ENCODE measurements around the gene RTP1. TPM values are rescaled to one million over a fixed set of nuclear protein-coding genes. Genes with fewer than 3 reads are reported as not detected.
A peak's percentile ranks its signal among the peaks of the same experiment; 100 is the strongest.

RTP1 gene
- total and polyA plus RNA-seq, 5 donors from 2014 or later: not detected

DNA sequence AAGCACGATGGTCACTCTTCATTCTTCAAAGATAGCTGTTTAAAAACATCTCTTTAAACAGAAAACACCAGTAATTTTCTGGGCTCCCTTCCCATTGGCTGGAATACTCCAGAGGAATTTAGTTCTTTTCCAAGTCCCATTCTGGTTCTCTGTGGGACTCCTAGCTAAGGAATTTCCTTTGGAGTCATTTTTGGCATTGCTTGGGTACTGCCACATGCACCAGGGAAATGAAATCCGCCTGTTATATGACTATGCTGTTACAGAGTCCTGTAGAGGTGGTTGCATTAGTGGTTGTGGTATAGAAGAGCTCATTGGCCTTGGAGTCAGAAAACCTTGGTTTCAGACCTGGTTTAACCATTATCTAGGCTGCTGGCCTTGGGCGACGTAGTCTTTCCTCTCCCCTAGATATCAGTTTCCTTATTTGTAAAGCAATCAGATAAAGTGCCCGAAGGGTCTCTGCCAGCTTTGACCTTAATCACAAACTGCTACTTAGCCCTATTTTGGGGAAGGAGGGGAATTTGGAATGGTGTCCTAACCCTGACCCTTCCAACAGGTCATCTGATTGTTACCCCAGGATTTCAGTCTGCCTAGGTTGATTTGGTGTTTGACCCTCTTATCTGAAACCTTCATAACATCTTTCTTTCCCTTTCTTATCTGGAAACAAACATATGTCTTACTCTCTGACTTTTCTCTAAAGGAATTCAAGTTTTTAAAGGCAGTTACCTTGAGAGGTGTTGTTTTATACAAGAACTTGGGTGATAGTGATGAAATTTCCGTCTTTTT lies 13.4 kb downstream of the RTP1 start:
- Histone ChIP-seq H3K36me3 (ENCODE audit: control insufficient read depth, insufficient read depth, low read length) (no peaks in the 10 kb centered on the region), H3K27ac (ENCODE audit: insufficient read depth, low read length, poor library complexity, severe bottlenecking) (no peak overlapping the region), H3K27me3 (ENCODE audit: control insufficient read depth, insufficient read depth, low read length) (peaks cover 8% of the 10 kb centered on the region), H3K9me3 (ENCODE audit: control insufficient read depth in 2 of 2, low read length in 2 of 2) (no peaks in the 10 kb centered on the region), H3K4me1 (ENCODE audit: control insufficient read depth, insufficient read depth, low read length, poor library complexity, severe bottlenecking) (no peaks in the 10 kb centered on the region), H3K4me3 (ENCODE audit: low read depth, low read length) (no peak overlapping the region)
- peaks cover 16% of the 10 kb centered on the region for H3K27me3 Mint-ChIP-seq
- H3K9me3 Mint-ChIP-seq: peaks cover 0 to 2% (median 0%) of the 10 kb centered on the region in 7 donors
- H3K4me3 Mint-ChIP-seq: no peak overlapping the region
- no peak overlapping the region for H3K27ac Mint-ChIP-seq
- no peaks in the 10 kb centered on the region for H3K36me3 Mint-ChIP-seq
- peaks cover 0 to 4% (median 0%) of the 10 kb centered on the region in 4 donors for H3K4me1 Mint-ChIP-seq
- ATAC-seq (ENCODE audit: low read depth in 2 of 2): no peak
- DNase-seq: no peak

DNA sequence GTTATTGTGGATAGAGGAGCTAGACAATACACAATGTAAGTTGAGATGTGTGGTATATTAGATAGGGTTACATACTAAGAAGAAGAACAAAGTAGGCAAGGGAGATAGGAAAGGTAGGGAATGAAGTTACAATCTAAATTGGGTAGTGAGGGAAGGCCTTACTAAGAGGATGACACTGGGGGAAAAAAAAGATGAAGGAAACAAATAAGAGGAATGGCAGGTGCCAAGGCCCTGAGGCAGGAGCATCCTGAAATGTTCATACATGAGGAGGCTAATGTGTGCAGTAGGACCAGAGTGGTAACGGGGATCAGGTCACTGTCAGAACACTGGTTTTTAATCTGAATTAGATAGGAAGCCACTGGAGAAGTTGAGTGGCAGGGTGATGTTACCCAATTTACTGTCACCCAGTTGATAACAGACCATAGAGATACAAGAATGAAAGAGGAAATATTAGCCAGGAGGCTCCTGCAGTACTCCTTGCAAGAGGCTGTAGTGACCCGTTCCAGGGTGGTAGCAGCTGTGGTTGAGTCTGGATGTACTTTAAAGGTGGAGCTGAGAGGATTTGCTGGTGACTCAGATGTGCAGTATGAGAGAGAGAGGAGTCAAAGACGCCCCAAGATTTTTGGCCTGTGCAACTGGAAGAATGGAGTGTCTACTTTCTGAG lies 14.4 kb downstream of the RTP1 start:
- Histone ChIP-seq H3K27me3 (ENCODE audit: control insufficient read depth, insufficient read depth, low read length) (peaks cover 8% of the 10 kb centered on the region), H3K4me3 (ENCODE audit: low read depth, low read length) (no peak overlapping the region), H3K36me3 (ENCODE audit: control insufficient read depth, insufficient read depth, low read length) (no peaks in the 10 kb centered on the region), H3K4me1 (ENCODE audit: control insufficient read depth, insufficient read depth, low read length, poor library complexity, severe bottlenecking) (no peaks in the 10 kb centered on the region), H3K9me3 (ENCODE audit: control insufficient read depth in 2 of 2, low read length in 2 of 2) (no peaks in the 10 kb centered on the region), H3K27ac (ENCODE audit: insufficient read depth, low read length, poor library complexity, severe bottlenecking) (no peak overlapping the region)
- Mint-ChIP-seq H3K27me3 (peaks cover 12% of the 10 kb centered on the region), H3K27ac (no peak overlapping the region), H3K4me1 (peaks cover 0 to 3% (median 0%) of the 10 kb centered on the region in 4 donors), H3K9me3 (peaks cover 0 to 2% (median 0%) of the 10 kb centered on the region in 7 donors), H3K4me3 (no peak overlapping the region), H3K36me3 (no peaks in the 10 kb centered on the region)
- no peak for DNase-seq
- no peak for ATAC-seq (ENCODE audit: low read depth in 2 of 2)

GRCh38 chr3:187212196-187212545 lies 14.9 kb downstream of the RTP1 start:
- ATAC-seq (ENCODE audit: low read depth in 2 of 2): no peak
- Mint-ChIP-seq H3K4me3 (no peak overlapping the region), H3K36me3 (no peaks in the 10 kb centered on the region), H3K27me3 (peaks cover 11% of the 10 kb centered on the region), H3K9me3 (peaks cover 0 to 2% (median 0%) of the 10 kb centered on the region in 7 donors), H3K4me1 (peaks cover 0 to 3% (median 0%) of the 10 kb centered on the region in 4 donors), H3K27ac (no peak overlapping the region)
- Histone ChIP-seq H3K4me3 (ENCODE audit: low read depth, low read length) (no peak overlapping the region), H3K36me3 (ENCODE audit: control insufficient read depth, insufficient read depth, low read length) (no peaks in the 10 kb centered on the region), H3K27me3 (ENCODE audit: control insufficient read depth, insufficient read depth, low read length) (peaks cover 6% of the 10 kb centered on the region), H3K9me3 (ENCODE audit: control insufficient read depth in 2 of 2, low read length in 2 of 2) (no peaks in the 10 kb centered on the region), H3K4me1 (ENCODE audit: control insufficient read depth, insufficient read depth, low read length, poor library complexity, severe bottlenecking) (no peaks in the 10 kb centered on the region), H3K27ac (ENCODE audit: insufficient read depth, low read length, poor library complexity, severe bottlenecking) (no peak overlapping the region)
- DNase-seq: no peak

DNA sequence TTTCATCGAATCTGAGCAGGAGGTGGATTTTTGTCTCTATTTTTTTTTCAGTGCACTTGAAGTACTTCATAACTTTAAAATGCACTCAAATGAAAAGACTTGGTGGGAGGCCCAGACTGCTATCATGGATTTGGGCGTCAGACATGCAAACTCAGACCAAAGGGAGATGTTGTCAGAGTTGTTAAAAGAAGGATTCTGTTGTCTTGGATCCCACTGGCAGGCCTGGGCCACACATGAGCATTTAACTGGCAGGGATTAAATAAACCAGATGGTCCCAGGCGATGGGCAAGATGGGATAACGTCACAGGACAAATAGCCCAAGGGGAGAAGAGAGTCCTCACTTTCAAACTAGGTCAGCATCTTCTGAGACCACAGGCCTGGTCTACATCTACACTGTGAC lies 15.4 kb downstream of the RTP1 start:
- peaks cover 6% of the 10 kb centered on the region for H3K27me3 ChIP-seq (ENCODE audit: control insufficient read depth, insufficient read depth, low read length)
- H3K4me3 Mint-ChIP-seq: no peak overlapping the region
- H3K36me3 Mint-ChIP-seq: no peaks in the 10 kb centered on the region
- H3K9me3 Mint-ChIP-seq: peaks cover 0 to 2% (median 0%) of the 10 kb centered on the region in 7 donors
- H3K27me3 Mint-ChIP-seq: peaks cover 11% of the 10 kb centered on the region
- no peak for ATAC-seq (ENCODE audit: low read depth in 2 of 2)
- H3K27ac Mint-ChIP-seq: no peak overlapping the region
- H3K36me3 ChIP-seq (ENCODE audit: control insufficient read depth, insufficient read depth, low read length): no peaks in the 10 kb centered on the region
- H3K27ac ChIP-seq (ENCODE audit: insufficient read depth, low read length, poor library complexity, severe bottlenecking): no peak overlapping the region
- no peak overlapping the region for H3K4me3 ChIP-seq (ENCODE audit: low read depth, low read length)
- H3K4me1 Mint-ChIP-seq: peaks cover 0 to 3% (median 0%) of the 10 kb centered on the region in 4 donors
- no peaks in the 10 kb centered on the region for H3K9me3 ChIP-seq (ENCODE audit: control insufficient read depth in 2 of 2, low read length in 2 of 2)
- no peak for DNase-seq
- no peaks in the 10 kb centered on the region for H3K4me1 ChIP-seq (ENCODE audit: control insufficient read depth, insufficient read depth, low read length, poor library complexity, severe bottlenecking)

DNA sequence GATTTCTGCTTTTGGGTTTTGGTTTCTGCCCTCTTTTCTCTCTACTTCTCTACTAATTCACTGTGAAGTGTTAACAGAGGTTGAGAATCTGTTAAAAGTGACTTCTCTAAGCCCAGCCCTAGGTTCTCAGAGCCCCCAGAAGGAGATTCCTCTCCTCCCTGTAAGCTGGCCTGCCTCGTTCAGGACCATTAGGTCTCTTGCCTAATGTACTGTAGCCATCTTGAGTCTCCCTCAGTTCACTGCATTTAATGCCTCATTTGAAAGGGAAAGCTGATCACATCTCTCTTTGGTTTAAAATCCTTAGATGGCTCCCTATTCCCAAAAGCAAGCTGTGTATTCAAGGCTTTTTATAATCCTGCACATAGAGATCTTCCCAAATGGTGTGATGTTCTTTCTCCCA lies 16.3 kb downstream of the RTP1 start:
- no peak for ATAC-seq (ENCODE audit: low read depth in 2 of 2)
- H3K9me3 ChIP-seq (ENCODE audit: control insufficient read depth in 2 of 2, low read length in 2 of 2): no peaks in the 10 kb centered on the region
- DNase-seq: no peak
- peaks cover 0 to 3% (median 0%) of the 10 kb centered on the region in 4 donors for H3K4me1 Mint-ChIP-seq
- no peaks in the 10 kb centered on the region for H3K4me1 ChIP-seq (ENCODE audit: control insufficient read depth, insufficient read depth, low read length, poor library complexity, severe bottlenecking)
- H3K27ac ChIP-seq (ENCODE audit: insufficient read depth, low read length, poor library complexity, severe bottlenecking): no peak overlapping the region
- H3K27me3 Mint-ChIP-seq: peaks cover 11% of the 10 kb centered on the region
- no peak overlapping the region for H3K27ac Mint-ChIP-seq
- H3K36me3 Mint-ChIP-seq: no peaks in the 10 kb centered on the region
- no peak overlapping the region for H3K4me3 Mint-ChIP-seq
- H3K27me3 ChIP-seq (ENCODE audit: control insufficient read depth, insufficient read depth, low read length): peaks cover 6% of the 10 kb centered on the region
- no peaks in the 10 kb centered on the region for H3K9me3 Mint-ChIP-seq
- no peak overlapping the region for H3K4me3 ChIP-seq (ENCODE audit: low read depth, low read length)
- no peaks in the 10 kb centered on the region for H3K36me3 ChIP-seq (ENCODE audit: control insufficient read depth, insufficient read depth, low read length)

DNA sequence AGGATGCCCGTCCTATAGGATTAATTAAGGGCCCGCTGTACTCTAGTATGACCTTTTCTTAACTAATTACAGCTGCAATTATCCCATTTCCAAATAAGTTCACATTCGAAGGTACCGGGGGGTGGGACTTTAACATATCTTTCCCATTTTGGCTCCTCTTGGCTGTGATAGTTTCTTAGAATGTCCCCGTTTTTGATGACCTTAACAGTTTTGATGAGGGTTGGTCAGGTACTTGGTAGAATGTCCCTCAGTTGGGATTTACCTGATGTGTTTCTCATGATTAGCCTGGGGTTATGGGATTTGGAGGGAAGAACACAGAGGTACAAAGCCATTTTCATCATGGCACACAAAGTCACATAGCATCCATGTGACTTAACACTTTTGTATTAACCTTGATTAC lies 18.2 kb downstream of the RTP1 start:
- Mint-ChIP-seq H3K9me3 (no peaks in the 10 kb centered on the region), H3K4me3 (no peak overlapping the region), H3K27me3 (peaks cover 11% of the 10 kb centered on the region), H3K36me3 (no peaks in the 10 kb centered on the region), H3K27ac (no peak overlapping the region), H3K4me1 (peaks cover 0 to 3% (median 0%) of the 10 kb centered on the region in 4 donors)
- DNase-seq (no peak), ATAC-seq (ENCODE audit: low read depth in 2 of 2) (no peak)
- Histone ChIP-seq H3K9me3 (ENCODE audit: control insufficient read depth in 2 of 2, low read length in 2 of 2) (no peaks in the 10 kb centered on the region), H3K4me3 (ENCODE audit: low read depth, low read length) (no peak overlapping the region), H3K27ac (ENCODE audit: insufficient read depth, low read length, poor library complexity, severe bottlenecking) (no peak overlapping the region), H3K27me3 (ENCODE audit: control insufficient read depth, insufficient read depth, low read length) (peaks cover 4% of the 10 kb centered on the region), H3K36me3 (ENCODE audit: control insufficient read depth, insufficient read depth, low read length) (no peaks in the 10 kb centered on the region), H3K4me1 (ENCODE audit: control insufficient read depth, insufficient read depth, low read length, poor library complexity, severe bottlenecking) (no peaks in the 10 kb centered on the region)

DNA sequence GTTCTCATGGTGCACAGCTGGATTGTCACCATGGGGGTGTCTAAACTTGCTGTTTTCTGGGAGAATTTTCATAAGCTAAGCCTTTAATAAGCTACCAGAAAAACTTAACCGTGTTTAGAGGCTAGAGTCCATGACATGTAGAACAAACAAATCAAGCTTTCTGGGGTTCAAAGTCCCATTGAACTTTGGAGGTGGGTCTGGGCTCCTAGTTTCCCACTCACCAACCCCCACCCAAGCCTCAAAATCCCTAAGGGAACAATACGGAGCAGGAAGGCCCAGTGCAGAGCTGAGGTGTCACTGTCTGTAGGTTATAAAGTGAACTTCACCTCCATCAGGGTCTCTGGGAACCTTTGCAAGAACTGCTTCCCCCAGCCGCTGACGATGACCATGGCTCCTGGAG lies 25.5 kb downstream of the RTP1 start:
- H3K27me3 ChIP-seq (ENCODE audit: control insufficient read depth, insufficient read depth, low read length): no peaks in the 10 kb centered on the region
- no peaks in the 10 kb centered on the region for H3K36me3 ChIP-seq (ENCODE audit: control insufficient read depth, insufficient read depth, low read length)
- H3K27ac ChIP-seq (ENCODE audit: insufficient read depth, low read length, poor library complexity, severe bottlenecking): no peak overlapping the region
- no peaks in the 10 kb centered on the region for H3K9me3 ChIP-seq (ENCODE audit: control insufficient read depth in 2 of 2, low read length in 2 of 2)
- Mint-ChIP-seq H3K27me3 (no peaks in the 10 kb centered on the region), H3K4me1 (no peaks in the 10 kb centered on the region), H3K27ac (no peak overlapping the region), H3K36me3 (no peaks in the 10 kb centered on the region), H3K9me3 (peaks cover 0 to 2% (median 0%) of the 10 kb centered on the region in 7 donors), H3K4me3 (no peak overlapping the region)
- no peaks in the 10 kb centered on the region for H3K4me1 ChIP-seq (ENCODE audit: control insufficient read depth, insufficient read depth, low read length, poor library complexity, severe bottlenecking)
- H3K4me3 ChIP-seq (ENCODE audit: low read depth, low read length): no peak overlapping the region
- ATAC-seq (ENCODE audit: low read depth in 2 of 2): no peak
- DNase-seq: no peak

- Histone ChIP-seq H3K4me1 (ENCODE audit: control insufficient read depth, insufficient read depth, low read length, poor library complexity, severe bottlenecking) (no peaks in the 10 kb centered on the region), H3K27ac (ENCODE audit: insufficient read depth, low read length, poor library complexity, severe bottlenecking) (no peak overlapping the region), H3K36me3 (ENCODE audit: control insufficient read depth, insufficient read depth, low read length) (no peaks in the 10 kb centered on the region), H3K9me3 (ENCODE audit: control insufficient read depth in 2 of 2, low read length in 2 of 2) (no peaks in the 10 kb centered on the region), H3K27me3 (ENCODE audit: control insufficient read depth, insufficient read depth, low read length) (no peaks in the 10 kb centered on the region), H3K4me3 (ENCODE audit: low read depth, low read length) (no peak overlapping the region)
- no peaks in the 10 kb centered on the region for H3K4me1 Mint-ChIP-seq
- no peaks in the 10 kb centered on the region for H3K36me3 Mint-ChIP-seq
- peaks cover 0 to 2% (median 0%) of the 10 kb centered on the region in 7 donors for H3K9me3 Mint-ChIP-seq
- no peak for ATAC-seq (ENCODE audit: low read depth in 2 of 2)
- H3K27me3 Mint-ChIP-seq: peaks cover 6% of the 10 kb centered on the region
- H3K27ac Mint-ChIP-seq: no peak overlapping the region
- H3K4me3 Mint-ChIP-seq: no peak overlapping the region
- DNase-seq: peak in 1 of 3 donors; percentile 4
Observed at GRCh38 chr3:187223799-187224198, 26.5 kb downstream of the RTP1 start.

All from CD4-positive, CD25-positive, alpha-beta regulatory T cell (primary cell).